ENCODE data around the gene MAML1. TPM values are rescaled to one million over a fixed set of nuclear protein-coding genes. Genes with fewer than 3 reads are reported as not detected.

MAML1 gene
- total and polyA plus RNA-seq, 10 of the 15 experiments (the other 5 are each of a cell fraction or from before 2014, with no cell fraction given): 0.42 to 23.9 (median 7.3) TPM

DNA sequence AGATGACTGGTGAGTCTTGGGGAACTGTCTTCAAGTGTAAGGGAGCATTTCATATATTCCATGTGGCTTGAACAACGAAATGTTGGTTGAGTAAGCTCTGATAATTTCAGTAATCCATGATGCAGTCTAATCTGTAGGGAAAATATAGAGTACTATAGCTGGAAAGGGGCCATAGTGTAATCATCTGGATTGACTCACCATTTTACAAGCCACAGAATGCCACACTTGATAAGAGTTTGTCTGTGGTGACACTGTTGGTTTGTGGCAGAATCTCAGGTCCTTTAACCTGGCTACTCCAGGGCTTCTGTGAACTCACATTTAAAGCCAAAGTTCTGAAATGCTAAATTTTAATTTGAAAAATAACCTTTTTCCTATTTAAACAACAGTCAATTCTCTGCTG lies 16.3 kb upstream of the MAML1 start:
- ChIA-PET POLR2A (interaction anchor here (1.5 kb wide), 1 partner anchor 11 kb away, joined by 4 read pairs; no protein-coding TSS in a partner anchor), RAD21 (ENCODE audit: unreplicated experiment) (interaction anchor here (0.9 kb wide), 1 partner anchor 22 kb away, joined by 3 read pairs; no protein-coding TSS in a partner anchor), SMC1A (ENCODE audit: uncharacterized antibody, unreplicated experiment) (no interaction called here), CTCF (interaction anchor here (1.1 kb wide), 2 partner anchors 47 to 101 kb away, joined by 3 read pairs; no protein-coding TSS in a partner anchor)
- no peaks in the 10 kb centered on the region for H3K9me3 ChIP-seq (replicated peaks; ENCODE audit: control insufficient read depth, insufficient read depth, low read length)
- BruUV-seq (replicated peaks): no TSS peak
- no peak for ATAC-seq
- H3K9ac ChIP-seq (ENCODE audit: control insufficient read depth, insufficient read depth, low read length): no peak overlapping the region
- TF ChIP-seq, protein P1, sequence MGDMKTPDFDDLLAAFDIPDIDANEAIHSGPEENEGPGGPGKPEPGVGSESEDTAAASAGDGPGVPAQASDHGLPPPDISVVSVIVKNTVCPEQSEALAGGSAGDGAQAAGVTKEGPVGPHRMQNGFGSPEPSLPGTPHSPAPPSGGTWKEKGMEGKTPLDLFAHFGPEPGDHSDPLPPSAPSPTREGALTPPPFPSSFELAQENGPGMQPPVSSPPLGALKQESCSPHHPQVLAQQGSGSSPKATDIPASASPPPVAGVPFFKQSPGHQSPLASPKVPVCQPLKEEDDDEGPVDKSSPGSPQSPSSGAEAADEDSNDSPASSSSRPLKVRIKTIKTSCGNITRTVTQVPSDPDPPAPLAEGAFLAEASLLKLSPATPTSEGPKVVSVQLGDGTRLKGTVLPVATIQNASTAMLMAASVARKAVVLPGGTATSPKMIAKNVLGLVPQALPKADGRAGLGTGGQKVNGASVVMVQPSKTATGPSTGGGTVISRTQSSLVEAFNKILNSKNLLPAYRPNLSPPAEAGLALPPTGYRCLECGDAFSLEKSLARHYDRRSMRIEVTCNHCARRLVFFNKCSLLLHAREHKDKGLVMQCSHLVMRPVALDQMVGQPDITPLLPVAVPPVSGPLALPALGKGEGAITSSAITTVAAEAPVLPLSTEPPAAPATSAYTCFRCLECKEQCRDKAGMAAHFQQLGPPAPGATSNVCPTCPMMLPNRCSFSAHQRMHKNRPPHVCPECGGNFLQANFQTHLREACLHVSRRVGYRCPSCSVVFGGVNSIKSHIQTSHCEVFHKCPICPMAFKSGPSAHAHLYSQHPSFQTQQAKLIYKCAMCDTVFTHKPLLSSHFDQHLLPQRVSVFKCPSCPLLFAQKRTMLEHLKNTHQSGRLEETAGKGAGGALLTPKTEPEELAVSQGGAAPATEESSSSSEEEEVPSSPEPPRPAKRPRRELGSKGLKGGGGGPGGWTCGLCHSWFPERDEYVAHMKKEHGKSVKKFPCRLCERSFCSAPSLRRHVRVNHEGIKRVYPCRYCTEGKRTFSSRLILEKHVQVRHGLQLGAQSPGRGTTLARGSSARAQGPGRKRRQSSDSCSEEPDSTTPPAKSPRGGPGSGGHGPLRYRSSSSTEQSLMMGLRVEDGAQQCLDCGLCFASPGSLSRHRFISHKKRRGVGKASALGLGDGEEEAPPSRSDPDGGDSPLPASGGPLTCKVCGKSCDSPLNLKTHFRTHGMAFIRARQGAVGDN (IDR thresholded peaks at IDR 0.05): no peak
- TF ChIP-seq, protein P2, sequence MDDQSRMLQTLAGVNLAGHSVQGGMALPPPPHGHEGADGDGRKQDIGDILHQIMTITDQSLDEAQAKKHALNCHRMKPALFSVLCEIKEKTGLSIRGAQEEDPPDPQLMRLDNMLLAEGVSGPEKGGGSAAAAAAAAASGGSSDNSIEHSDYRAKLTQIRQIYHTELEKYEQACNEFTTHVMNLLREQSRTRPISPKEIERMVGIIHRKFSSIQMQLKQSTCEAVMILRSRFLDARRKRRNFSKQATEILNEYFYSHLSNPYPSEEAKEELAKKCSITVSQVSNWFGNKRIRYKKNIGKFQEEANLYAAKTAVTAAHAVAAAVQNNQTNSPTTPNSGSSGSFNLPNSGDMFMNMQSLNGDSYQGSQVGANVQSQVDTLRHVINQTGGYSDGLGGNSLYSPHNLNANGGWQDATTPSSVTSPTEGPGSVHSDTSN (IDR thresholded peaks at IDR 0.05; ENCODE audit: insufficient replicate concordance, low read depth, low read length): no peak
- TF ChIP-seq STAT3 (IDR thresholded peaks at IDR 0.05; ENCODE audit: low read depth, low read length) (no peak), CEBPZ (IDR thresholded peaks at IDR 0.05; ENCODE audit: low read depth, low read length) (no peak), ZBTB40 (IDR thresholded peaks at IDR 0.05; ENCODE audit: borderline replicate concordance) (no peak), CHD1 (IDR thresholded peaks at IDR 0.05; ENCODE audit: low read depth, low read length) (no peak), NFIC (IDR thresholded peaks at IDR 0.05; ENCODE audit: low read depth, low read length) (no peak)
- H4K20me1 ChIP-seq (ENCODE audit: control insufficient read depth, insufficient read depth): no peaks in the 10 kb centered on the region; the same call in 1 of the 2 replicates
- 45% methylated on average over 1 of the region's 1 CpG for WGBS (ENCODE audit: insufficient coverage, insufficient replicate concordance, low lambda C conversion rate, missing lambda C conversion rate)
- no peaks in the 10 kb centered on the region for H3K4me1 ChIP-seq (ENCODE audit: control insufficient read depth, insufficient read depth, low read length)
- H3K79me2 ChIP-seq (ENCODE audit: control insufficient read depth, insufficient read depth, low read length): no peaks in the 10 kb centered on the region; the same call in none of the 2 replicates
- no peak for DNase-seq (ENCODE audit: low read depth, low spot score)
- peaks cover 6 to 44% of the 10 kb centered on the region in 2 experiments for H3K36me3 ChIP-seq (ENCODE audit: control insufficient read depth in 2 of 2, insufficient read depth in 2 of 2, low read length in 1 of 2)
- H2AFZ ChIP-seq (ENCODE audit: control insufficient read depth, low read depth, low read length): no peak overlapping the region
- H3K27me3 ChIP-seq (replicated peaks in 1 of 2; ENCODE audit: control insufficient read depth in 2 of 2, insufficient read depth in 2 of 2, low read length in 1 of 2): no peaks in the 10 kb centered on the region
- no peak overlapping the region for H3K27ac ChIP-seq (ENCODE audit: control insufficient read depth, insufficient read depth)
- H3K4me2 ChIP-seq (ENCODE audit: control insufficient read depth, insufficient read depth): no peak overlapping the region
- intact Hi-C loops (cut with micrococcal nuclease; ENCODE audit: unreplicated experiment) (no loop called here), in situ Hi-C loops (cut with MboI) (no loop called here)
- FAIRE-seq: no peak
- H3K4me3 ChIP-seq: no peak overlapping the region
